Neural cell (in vitro differentiated cells): ENCODE results near the gene P4HA3. TPM values are rescaled to one million over a fixed set of nuclear protein-coding genes. Genes with fewer than 3 reads are reported as not detected.

ENCODE experiments used
- H2AFZ ChIP-seq: fragments of 200-600, 300-800 bp; sonication (generic), shearing (Covaris generic); 2 replicates; pipeline ENCODE4 v1.6.0; 2014; ENCODE audit warnings: low read depth, mild to moderate bottlenecking, antibody characterized with exemption, low read length, moderate library complexity
- H3F3A ChIP-seq: fragments of 200-600 bp; shearing (Covaris generic); 2 replicates; pipeline ENCODE4 v1.6.1; 2016; ENCODE audit warnings: mild to moderate bottlenecking, moderate library complexity, mixed read lengths, antibody characterized with exemption, low read length; ENCODE audit not compliant: insufficient read depth, poor library complexity, severe bottlenecking
- H3K27ac ChIP-seq: fragments of 200-600, 300-800 bp; sonication (generic), shearing (Covaris generic); 2 replicates; pipeline ENCODE4 v1.5.1; 2014; ENCODE audit warnings: mild to moderate bottlenecking, low read length, moderate library complexity
- H3K27me3 ChIP-seq: fragments of 300-800, 200-600 bp; sonication (generic), shearing (Covaris generic); 2 replicates; pipeline ENCODE4 v1.6.0; 2014; ENCODE audit warnings: mild to moderate bottlenecking, low read depth, low read length, moderate library complexity; ENCODE audit not compliant: insufficient read depth
- H3K36me3 ChIP-seq: fragments of 300-800, 200-600 bp; sonication (generic), shearing (Covaris generic); 2 replicates; pipeline ENCODE4 v1.5.1; 2014; ENCODE audit warnings: mild to moderate bottlenecking, antibody characterized with exemption, low read length, moderate library complexity; ENCODE audit not compliant: insufficient read depth
- H3K4me2 ChIP-seq: fragments of 300-800, 200-600 bp; sonication (generic), shearing (Covaris generic); 2 replicates; pipeline ENCODE4 v1.6.0; 2014; ENCODE audit warnings: mild to moderate bottlenecking, low read length
- H3K4me3 ChIP-seq: fragments of 300-800, 200-600 bp; sonication (generic), shearing (Covaris generic); 2 replicates; pipeline ENCODE4 v1.5.1; 2014; ENCODE audit warnings: mild to moderate bottlenecking, low read length, moderate library complexity
- H3K79me2 ChIP-seq: fragments of 200-600 bp; shearing (Covaris generic); replicated peaks from 2 replicates; pipeline ENCODE4 v1.6.0; 2014; ENCODE audit warnings: mild to moderate bottlenecking, low read length, moderate library complexity; ENCODE audit not compliant: insufficient read depth
- H3K9ac ChIP-seq: fragments of 300-800, 200-600 bp; sonication (generic), shearing (Covaris generic); 2 replicates; pipeline ENCODE4 v1.6.1; 2016; ENCODE audit warnings: mild to moderate bottlenecking, low read length, mixed read lengths
- H3K9me2 ChIP-seq: fragments of 200-600 bp; shearing (Covaris generic); 2 replicates; pipeline ENCODE4 v1.6.1; 2016; ENCODE audit warnings: mild to moderate bottlenecking, low read length, mixed read lengths; ENCODE audit not compliant: insufficient read depth
- H3K9me3 ChIP-seq: fragments of 200-600, 300-800 bp; sonication (generic), shearing (Covaris generic); 2 replicates; pipeline ENCODE4 v1.6.1; 2016; ENCODE audit warnings: mild to moderate bottlenecking, mixed run types, low read length, moderate library complexity, mixed read lengths
- H4K20me1 ChIP-seq: fragments of 200-600 bp; shearing (Covaris generic); 2 replicates; pipeline ENCODE4 v1.6.1; 2016; ENCODE audit warnings: mild to moderate bottlenecking, mixed run types; ENCODE audit not compliant: insufficient read depth
- CTCF ChIP-seq: fragments of 450-650 bp; IDR thresholded peaks from 2 replicates; pipeline ENCODE4 v1.5.1; 2014; ENCODE audit warnings: antibody characterized with exemption, mild to moderate bottlenecking, moderate library complexity; ENCODE audit not compliant: poor library complexity, severe bottlenecking
- EP300 ChIP-seq: fragments of 450-650 bp; conservative IDR thresholded peaks from 2 replicates; pipeline ENCODE4 v1.6.1; 2014; ENCODE audit warnings: antibody characterized with exemption, mild to moderate bottlenecking, moderate library complexity; ENCODE audit not compliant: poor library complexity, severe bottlenecking
- EZH2 ChIP-seq: fragments of 200-600, 300-800 bp; shearing (Covaris generic), sonication (generic); IDR thresholded peaks from 2 replicates; pipeline ENCODE4 v1.6.1; 2014; ENCODE audit warnings: antibody characterized with exemption, low read length, borderline replicate concordance, mild to moderate bottlenecking; ENCODE audit not compliant: insufficient read depth, poor library complexity, severe bottlenecking
- MXI1 ChIP-seq: fragments of 450-650 bp; conservative IDR thresholded peaks from 2 replicates; pipeline ENCODE4 v1.6.1; 2014; ENCODE audit warnings: antibody characterized with exemption, mild to moderate bottlenecking; ENCODE audit not compliant: poor library complexity, severe bottlenecking
- POLR2AphosphoS5 ChIP-seq: IDR thresholded peaks from 2 replicates; pipeline ENCODE4 v1.6.1; 2012
- RAD21 ChIP-seq: fragments of 450-650 bp; conservative IDR thresholded peaks from 2 replicates; pipeline ENCODE4 v1.6.1; 2014; ENCODE audit warnings: antibody characterized with exemption, mild to moderate bottlenecking, moderate library complexity
- REST ChIP-seq: IDR thresholded peaks from 2 replicates; pipeline ENCODE4 v1.6.1; 2012; ENCODE audit warnings: borderline replicate concordance
- SMC3 ChIP-seq: fragments of 450-650 bp; conservative IDR thresholded peaks from 2 replicates; pipeline ENCODE4 v1.6.1; 2014; ENCODE audit warnings: antibody characterized with exemption, mild to moderate bottlenecking, moderate library complexity; ENCODE audit not compliant: poor library complexity
- TAF1 ChIP-seq: IDR thresholded peaks from 2 replicates; pipeline ENCODE4 v1.6.1; 2012; ENCODE audit warnings: low read depth
- polyA plus RNA-seq: library from polyadenylated mRNA; depleted of rRNA; stranded (reverse); fragments of >200 nt; gene quantifications from 2 replicates; pipeline ENCODE4 v1.2.3, GENCODE V29; 2014

P4HA3 gene
- polyA plus RNA-seq, 1 donor from 2014 or later: not detected

- H3K9ac ChIP-seq: no peak overlapping the region
- no peak overlapping the region for H2AFZ ChIP-seq
- no peaks in the 10 kb centered on the region for H3K36me3 ChIP-seq
- H3K79me2 ChIP-seq: no peaks in the 10 kb centered on the region
- no peak overlapping the region for H3K4me3 ChIP-seq
- no peaks in the 10 kb centered on the region for H3K9me2 ChIP-seq
- H3K9me3 ChIP-seq: no peaks in the 10 kb centered on the region
- H3K27ac ChIP-seq: no peak overlapping the region
- no peak overlapping the region for H3K4me2 ChIP-seq
- H3F3A ChIP-seq: no peaks in the 10 kb centered on the region
- H4K20me1 ChIP-seq: no peaks in the 10 kb centered on the region
- no peaks in the 10 kb centered on the region for H3K27me3 ChIP-seq
- TF ChIP-seq CTCF (no peak), MXI1 (no peak), POLR2AphosphoS5 (no peak), EZH2 (no peak), REST (no peak), TAF1 (no peak), EP300 (no peak), RAD21 (no peak), SMC3 (no peak)
Measured at GRCh38 chr11:74265256-74265655, 46.2 kb downstream of the P4HA3 start.

- H3K79me2 ChIP-seq: no peaks in the 10 kb centered on the region
- no peak overlapping the region for H3K4me3 ChIP-seq
- H3K9me3 ChIP-seq: no peaks in the 10 kb centered on the region
- H3K27me3 ChIP-seq: no peaks in the 10 kb centered on the region
- no peak overlapping the region for H2AFZ ChIP-seq
- H3K4me2 ChIP-seq: no peak overlapping the region
- H3K36me3 ChIP-seq: no peaks in the 10 kb centered on the region
- no peaks in the 10 kb centered on the region for H3K9me2 ChIP-seq
- H4K20me1 ChIP-seq: no peaks in the 10 kb centered on the region
- H3F3A ChIP-seq: no peaks in the 10 kb centered on the region
- no peak for TF ChIP-seq EP300
- TF ChIP-seq MXI1: no peak
- no peak for TF ChIP-seq POLR2AphosphoS5
- H3K27ac ChIP-seq: no peak overlapping the region
- no peak overlapping the region for H3K9ac ChIP-seq
Measured at GRCh38 chr11:74262725-74263124, 48.7 kb downstream of the P4HA3 start.
